GM12864 (cell line): ENCODE results near the gene TTYH2.

Source experiments
- DNase-seq: peaks from one replicate; pipeline ENCODE4 v3.0.0-alpha.2; 2011; ENCODE audit warnings: low read depth
- H3K4me3 ChIP-seq: 2 replicates; pipeline ENCODE4 v1.5.1; 2011; ENCODE audit warnings: mild to moderate bottlenecking, low read depth, low read length, control low read depth
- CTCF ChIP-seq: IDR thresholded peaks from 2 replicates; pipeline ENCODE4 v1.5.1; 2011; ENCODE audit warnings: low read depth, mild to moderate bottlenecking, moderate library complexity, low read length, control low read depth, inconsistent platforms; ENCODE audit errors: missing control alignments

The TTYH2 gene

GRCh38 chr17:74298778-74299177 lies 85.4 kb downstream of the TTYH2 start:
- no peak for TF ChIP-seq CTCF

GRCh38 chr17:74299226-74300009 lies 86.0 kb downstream of the TTYH2 start:
- DNase-seq, result no peak
- TF ChIP-seq CTCF, result no peak
- no peak overlapping the region for H3K4me3 ChIP-seq

More at GRCh38 chr17:74298778-74299177, 85.4 kb downstream of the TTYH2 start:
- DNase-seq, result no peak
- no peak overlapping the region for H3K4me3 ChIP-seq

- no peak for DNase-seq
- no peak overlapping the region for H3K4me3 ChIP-seq
- no peak for TF ChIP-seq CTCF
Measured at GRCh38 chr17:74303305-74303704, 89.9 kb downstream of the TTYH2 start.

GRCh38 chr17:74304184-74304583 lies 90.8 kb downstream of the TTYH2 start:
- DNase-seq, result no peak
- H3K4me3 ChIP-seq, result no peak overlapping the region
- no peak for TF ChIP-seq CTCF

- TF ChIP-seq CTCF, result peak; percentile 19
- no peak for DNase-seq
Measured at GRCh38 chr17:74305865-74306654, 92.7 kb downstream of the TTYH2 start.

GRCh38 chr17:74307984-74308773 lies 94.8 kb downstream of the TTYH2 start:
- no peak for TF ChIP-seq CTCF
- DNase-seq, result no peak
- H3K4me3 ChIP-seq, result no peak overlapping the region

More at GRCh38 chr17:74305865-74306654, 92.7 kb downstream of the TTYH2 start:
- H3K4me3 ChIP-seq, result no peak overlapping the region
